Epithelial cell of alveolus of lung (primary cell): ENCODE data around the gene ANAPC1. TPM values are rescaled to one million over a fixed set of nuclear protein-coding genes. Genes with fewer than 3 reads are reported as not detected.

ENCODE experiments used
- total RNA-seq: library from RNA; depleted of rRNA; stranded (reverse); fragments of >200 nt; gene quantifications from 2 replicates; pipeline ENCODE4 v1.2.1, GENCODE V29; 2015

ANAPC1 gene, protein sequence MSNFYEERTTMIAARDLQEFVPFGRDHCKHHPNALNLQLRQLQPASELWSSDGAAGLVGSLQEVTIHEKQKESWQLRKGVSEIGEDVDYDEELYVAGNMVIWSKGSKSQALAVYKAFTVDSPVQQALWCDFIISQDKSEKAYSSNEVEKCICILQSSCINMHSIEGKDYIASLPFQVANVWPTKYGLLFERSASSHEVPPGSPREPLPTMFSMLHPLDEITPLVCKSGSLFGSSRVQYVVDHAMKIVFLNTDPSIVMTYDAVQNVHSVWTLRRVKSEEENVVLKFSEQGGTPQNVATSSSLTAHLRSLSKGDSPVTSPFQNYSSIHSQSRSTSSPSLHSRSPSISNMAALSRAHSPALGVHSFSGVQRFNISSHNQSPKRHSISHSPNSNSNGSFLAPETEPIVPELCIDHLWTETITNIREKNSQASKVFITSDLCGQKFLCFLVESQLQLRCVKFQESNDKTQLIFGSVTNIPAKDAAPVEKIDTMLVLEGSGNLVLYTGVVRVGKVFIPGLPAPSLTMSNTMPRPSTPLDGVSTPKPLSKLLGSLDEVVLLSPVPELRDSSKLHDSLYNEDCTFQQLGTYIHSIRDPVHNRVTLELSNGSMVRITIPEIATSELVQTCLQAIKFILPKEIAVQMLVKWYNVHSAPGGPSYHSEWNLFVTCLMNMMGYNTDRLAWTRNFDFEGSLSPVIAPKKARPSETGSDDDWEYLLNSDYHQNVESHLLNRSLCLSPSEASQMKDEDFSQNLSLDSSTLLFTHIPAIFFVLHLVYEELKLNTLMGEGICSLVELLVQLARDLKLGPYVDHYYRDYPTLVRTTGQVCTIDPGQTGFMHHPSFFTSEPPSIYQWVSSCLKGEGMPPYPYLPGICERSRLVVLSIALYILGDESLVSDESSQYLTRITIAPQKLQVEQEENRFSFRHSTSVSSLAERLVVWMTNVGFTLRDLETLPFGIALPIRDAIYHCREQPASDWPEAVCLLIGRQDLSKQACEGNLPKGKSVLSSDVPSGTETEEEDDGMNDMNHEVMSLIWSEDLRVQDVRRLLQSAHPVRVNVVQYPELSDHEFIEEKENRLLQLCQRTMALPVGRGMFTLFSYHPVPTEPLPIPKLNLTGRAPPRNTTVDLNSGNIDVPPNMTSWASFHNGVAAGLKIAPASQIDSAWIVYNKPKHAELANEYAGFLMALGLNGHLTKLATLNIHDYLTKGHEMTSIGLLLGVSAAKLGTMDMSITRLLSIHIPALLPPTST (N-terminal part only)
- total RNA-seq, result 23.2 and 28.8 TPM in 2 replicates

DNA sequence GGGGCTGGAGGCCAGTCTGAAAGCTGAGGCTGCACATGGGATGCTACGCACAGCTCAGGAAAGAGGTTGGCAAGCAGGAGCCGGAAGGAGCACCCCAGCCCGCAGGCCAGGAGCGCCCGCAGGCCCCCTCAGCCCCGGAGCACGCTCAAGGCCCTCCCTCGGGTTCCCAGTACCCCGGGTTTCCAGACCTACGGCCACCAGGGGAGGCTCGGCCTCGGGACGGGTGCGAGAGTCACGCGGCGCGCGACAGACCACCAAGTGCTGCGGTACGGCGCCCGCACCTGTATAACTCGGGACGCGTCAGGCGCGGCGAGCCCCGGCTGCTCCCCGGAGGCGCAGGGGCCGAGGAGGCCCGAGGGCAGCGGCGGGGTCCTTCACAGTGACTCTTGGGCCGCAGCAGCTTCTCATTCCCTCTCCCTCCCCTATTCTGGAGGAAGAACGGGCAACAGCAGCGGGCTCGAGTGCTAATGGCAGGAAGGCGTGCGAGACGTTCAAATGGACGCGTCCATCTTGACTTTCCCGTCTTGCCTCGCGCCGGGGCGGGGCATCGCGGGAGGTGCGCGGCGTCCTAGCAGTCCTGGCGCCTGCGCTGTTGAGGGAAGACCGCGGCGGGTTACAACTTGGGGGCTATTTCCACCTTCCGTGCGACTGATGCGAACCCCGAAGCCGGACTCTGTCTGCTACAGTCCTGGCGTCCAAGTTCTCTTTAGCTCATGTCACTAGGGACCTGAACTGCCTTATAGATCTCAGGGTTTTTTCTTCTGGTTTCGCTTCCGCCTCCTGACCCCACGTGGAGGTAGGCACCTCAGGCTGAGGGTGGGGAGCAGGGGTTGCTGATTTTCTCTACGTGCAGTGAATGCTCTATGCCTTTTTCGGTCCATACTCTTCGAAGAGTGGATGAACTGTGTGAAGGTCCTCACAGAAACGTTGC lies at the start of gene ANAPC1:
Gene ANAPC1, minus strand, starts transcription at position 533 of the 931 bp plus-strand sequence. CDS start 3,368 bp downstream, outside the sequence.

DNA sequence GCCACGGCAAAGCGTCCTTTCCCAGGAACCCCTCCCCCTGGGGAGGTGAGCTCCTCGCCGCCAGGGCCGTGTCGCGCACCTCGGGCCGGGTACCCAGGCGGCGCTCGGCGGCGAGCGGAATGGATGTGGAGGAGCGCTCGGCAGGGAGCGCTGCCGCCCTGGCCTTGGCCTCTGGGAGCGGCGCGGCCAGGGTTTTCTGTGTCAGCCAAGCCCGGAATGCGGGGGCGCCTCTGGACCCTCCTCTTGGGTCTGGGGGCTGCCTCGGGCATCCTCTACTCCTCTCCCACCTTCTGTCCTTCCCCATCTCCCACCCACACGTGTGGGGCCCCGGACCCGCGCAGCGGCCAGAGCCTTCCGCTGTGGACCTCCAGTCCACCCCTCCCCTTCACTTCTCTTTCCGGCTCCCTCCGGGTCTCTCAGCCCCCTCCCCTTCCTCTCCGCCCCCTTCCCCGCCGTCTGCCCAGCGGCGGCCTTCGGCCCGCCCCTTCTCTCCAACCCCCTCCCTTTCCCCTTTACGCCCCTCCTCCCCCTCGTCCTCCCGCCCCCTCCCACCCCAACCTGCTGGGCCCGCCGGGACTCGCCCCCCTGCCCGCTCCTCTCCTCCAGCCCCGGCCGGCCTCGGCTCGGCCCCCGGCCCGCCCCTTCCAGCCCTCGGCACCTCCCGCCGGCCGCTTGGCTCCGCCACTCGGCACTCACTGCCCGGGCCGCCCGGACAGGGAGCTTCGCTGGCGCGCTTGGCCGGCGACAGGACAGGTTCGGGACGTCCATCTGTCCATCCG lies 14.1 kb upstream of the ANAPC1 start, which contains the start of gene MERTK:
Gene MERTK, plus strand, starts transcription at position 684 of the 779 bp plus-strand sequence. CDS start 129 bp downstream, outside the sequence.

Other genes with a start within 250 kb of the ANAPC1 start
- gene MERTK, start 14.4 kb upstream of the ANAPC1 start, total RNA-seq, result 1.0 and 2.7 TPM in 2 replicates
- 10.6 and 27.0 TPM in 2 replicates for gene TMEM87B, start 171.1 kb upstream of the ANAPC1 start, total RNA-seq